HG03097 (cell line): ENCODE data around the gene NKTR.

Experiments used
- ATAC-seq: cut with Tn5 transposase; IDR thresholded peaks from one replicate; pipeline ENCODE4 v1.9.1; 2021; ENCODE audit not compliant: unreplicated experiment, low FRiP score

The NKTR gene

DNA sequence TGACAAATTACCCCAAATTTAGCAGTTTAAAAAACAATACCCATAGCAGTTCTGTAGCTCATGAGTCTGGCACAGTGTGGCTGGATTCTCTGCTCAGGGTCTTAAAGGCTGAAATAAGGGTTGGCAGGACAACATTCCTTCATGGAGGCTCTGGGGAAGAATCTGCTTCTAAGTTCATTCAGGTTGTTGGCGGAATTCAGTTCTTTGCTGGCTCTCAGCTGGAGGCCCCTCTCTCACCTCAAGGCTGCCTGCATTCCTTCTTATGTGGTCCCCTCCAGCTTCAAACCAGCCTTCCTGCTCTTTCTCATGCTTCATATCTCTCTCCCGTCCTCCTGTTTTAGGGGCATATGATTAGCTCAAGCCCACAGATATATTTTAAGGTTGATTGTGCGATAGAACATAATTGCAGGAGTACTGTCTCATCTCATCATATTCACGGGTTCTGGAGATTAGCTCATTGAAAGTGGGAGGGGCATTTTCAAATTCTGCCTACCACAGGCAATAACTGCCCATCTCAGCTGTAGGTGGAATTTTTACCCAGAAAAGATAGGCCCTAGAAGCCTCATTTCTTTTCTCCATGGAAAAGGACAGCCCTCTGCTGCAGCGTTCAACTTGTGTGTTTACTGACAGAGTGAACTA lies 47.5 kb downstream of the NKTR start:
- ATAC-seq, result no peak

GRCh38 chr3:42649006-42649405 lies 48.5 kb downstream of the NKTR start:
- no peak for ATAC-seq

DNA sequence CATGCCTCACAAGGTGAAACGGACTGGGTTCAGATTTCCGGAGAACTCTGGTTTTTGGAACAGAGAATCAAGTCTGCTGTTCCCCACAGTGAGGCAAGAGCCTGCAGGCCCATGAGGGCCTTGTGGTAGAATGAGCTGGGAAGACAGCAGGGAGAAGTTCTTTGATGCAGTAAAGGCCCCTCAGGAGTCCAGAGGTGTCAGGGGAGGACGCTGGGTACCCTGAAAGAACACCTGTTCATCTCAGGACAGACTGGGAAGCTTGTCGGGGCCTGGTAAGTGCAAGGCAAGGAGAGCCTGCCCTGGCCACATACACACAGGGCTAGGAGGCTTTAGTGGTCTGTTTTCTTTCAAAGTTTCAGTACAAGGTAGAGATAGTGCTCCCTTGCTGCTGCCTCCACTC lies 49.3 kb downstream of the NKTR start:
- ATAC-seq, result no peak

GRCh38 chr3:42651248-42652091 lies 51.0 kb downstream of the NKTR start:
- no peak for ATAC-seq

DNA sequence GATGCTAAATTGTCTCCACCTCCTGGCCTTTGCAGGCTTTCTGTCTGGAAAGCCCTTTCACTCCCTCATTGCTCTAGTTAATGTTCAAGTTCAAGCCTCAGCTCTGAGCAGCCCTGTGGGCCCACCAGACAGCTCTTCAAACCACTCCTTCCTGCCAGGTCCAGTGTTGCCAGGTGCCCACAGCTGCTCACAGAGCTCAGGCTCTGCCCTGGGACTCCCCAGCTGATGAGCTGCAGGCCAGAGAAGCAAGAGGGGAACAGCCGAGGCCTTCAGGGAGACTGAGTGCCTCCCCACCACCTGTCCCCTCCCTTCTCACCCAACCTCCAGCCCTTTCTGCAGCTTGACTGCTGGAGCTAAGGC lies 51.7 kb downstream of the NKTR start:
- ATAC-seq, result peak; percentile 30

DNA sequence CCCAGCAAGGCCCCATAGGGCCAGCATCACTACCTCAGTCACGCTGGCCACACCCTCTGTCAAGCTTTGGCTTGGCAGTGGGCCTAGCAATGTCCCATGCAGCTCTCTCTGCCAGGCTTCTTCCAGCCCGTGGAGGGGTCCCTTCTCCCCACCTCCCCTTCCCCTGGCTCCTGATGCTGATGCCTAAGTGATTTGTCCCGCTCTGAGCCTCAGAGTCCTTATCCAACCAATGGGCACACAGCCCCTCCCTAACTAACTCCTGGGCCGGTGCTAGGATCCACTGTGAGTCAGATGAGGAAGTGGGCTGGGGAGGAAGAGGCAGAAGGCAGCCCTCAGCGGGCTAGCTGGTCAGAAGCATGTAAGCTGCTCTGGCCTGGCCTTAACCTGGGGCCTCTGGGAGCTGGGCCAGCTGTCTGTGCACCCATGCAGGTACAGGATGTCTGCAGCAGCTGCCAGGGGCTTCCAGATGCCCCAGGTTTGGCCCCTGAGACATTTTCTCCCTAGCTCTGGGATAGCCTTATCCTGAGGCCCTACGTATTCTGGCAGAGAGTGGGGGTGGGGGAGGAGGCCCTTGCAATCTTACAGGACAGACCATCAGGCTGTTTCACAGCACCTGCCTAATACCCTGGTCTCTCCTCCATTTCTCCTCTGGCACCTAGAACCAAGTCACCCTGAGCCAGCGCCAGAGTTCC lies 52.3 kb downstream of the NKTR start:
- ATAC-seq, result peak; percentile 70

DNA sequence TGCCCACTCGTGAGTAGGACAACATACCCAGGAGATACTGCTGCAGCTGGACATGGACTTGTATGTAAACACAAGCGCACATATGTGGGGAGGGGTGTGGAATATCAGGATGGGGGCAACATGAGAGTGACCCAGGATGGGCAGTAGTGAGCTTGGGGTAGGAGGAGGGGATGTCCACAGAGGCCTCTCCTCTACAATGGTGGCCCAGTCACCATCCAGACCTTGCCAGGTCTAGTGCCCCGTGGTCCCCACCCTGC lies 52.7 kb downstream of the NKTR start:
- ATAC-seq, result no peak

GRCh38 chr3:42653560-42654330 lies 53.3 kb downstream of the NKTR start, which contains the start of gene ZBTB47:
TSS of gene ZBTB47 (plus strand) at chr3:42653697. CDS start at chr3:42658356, 4,659 bp downstream.
- no peak for ATAC-seq

GRCh38 chr3:42654331-42655201 lies 54.1 kb downstream of the NKTR start:
- ATAC-seq, result no peak

GRCh38 chr3:42655331-42655888 lies 54.9 kb downstream of the NKTR start:
- ATAC-seq, result no peak

GRCh38 chr3:42655980-42656679 lies 55.6 kb downstream of the NKTR start:
- no peak for ATAC-seq

DNA sequence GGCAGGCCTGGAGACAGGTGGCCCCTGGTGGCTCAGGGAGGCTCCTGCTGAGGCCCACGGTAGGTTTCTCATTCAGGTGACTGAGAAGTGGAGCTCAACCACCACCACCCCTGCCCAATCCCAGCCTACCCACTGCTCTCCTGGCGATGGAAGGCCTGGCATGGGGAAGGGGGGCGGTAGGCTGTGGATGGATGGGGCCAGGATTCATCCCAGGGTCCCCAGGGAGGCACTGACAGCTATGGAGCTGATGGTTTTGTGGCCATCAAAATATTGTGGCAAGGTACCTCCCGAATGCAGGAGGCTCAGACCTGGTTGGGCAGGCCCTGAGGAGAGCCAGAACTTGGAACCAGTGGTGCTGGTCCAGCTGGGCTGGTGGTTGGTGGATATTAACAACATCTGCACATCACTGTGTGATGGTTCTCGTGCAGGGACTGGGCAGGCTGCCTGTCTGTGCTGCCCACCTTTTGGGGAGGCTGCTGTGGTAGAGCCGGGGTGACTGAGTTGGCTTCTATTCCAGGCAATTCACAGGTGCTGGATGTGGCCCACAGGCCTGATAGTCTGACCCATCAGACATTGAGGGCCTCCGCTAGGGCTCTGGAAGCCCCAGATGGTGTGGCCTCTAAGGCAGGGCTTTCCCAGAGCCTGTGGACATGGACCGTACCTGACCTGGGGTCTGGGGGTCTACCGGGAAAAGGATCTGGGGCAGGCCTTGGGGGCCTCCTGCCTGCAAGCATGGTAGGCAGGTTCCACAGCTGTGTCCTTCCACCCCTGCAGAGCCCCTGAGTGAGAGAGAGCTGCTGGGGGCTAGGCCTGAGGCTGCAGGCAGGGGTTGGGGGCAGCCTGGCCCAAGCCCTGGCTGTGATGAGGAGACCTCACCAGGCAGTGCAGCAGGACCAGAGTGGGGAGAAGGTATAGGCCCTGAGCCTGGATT lies 56.5 kb downstream of the NKTR start:
- ATAC-seq, result no peak

GRCh38 chr3:42657675-42658074 lies 57.2 kb downstream of the NKTR start:
- ATAC-seq, result no peak

- no peak for ATAC-seq
These were observed 57.7 kb downstream of the NKTR start for GRCh38 chr3:42658091-42658770.

- no peak for ATAC-seq
These were observed 58.4 kb downstream of the NKTR start for GRCh38 chr3:42658771-42659390.

DNA sequence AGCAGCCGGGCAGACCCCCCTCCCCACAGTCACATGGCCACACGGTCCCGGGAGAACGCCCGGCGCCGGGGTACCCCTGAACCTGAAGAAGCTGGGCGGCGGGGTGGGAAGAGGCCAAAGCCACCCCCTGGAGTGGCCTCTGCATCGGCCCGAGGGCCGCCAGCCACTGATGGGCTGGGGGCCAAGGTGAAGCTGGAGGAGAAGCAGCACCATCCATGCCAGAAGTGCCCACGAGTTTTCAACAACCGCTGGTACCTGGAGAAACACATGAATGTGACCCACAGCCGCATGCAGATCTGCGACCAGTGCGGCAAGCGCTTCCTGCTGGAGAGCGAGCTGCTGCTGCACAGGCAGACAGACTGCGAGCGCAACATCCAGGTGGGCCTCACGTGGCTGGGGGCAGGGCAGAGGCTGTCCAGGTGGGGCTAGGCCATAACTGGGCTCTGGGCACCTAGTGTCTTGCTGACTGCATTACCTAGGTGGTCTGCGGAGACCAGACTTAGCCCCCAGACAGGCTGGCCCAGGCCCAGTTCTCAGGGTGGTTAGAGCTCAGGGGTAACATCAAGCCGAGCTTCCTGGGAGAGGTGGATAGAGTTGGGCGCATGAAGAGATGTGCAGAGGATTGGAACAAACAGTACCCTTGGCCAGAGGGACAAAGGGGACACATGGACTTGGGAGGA lies 59.1 kb downstream of the NKTR start:
- no peak for ATAC-seq
